Epithelial cell of proximal tubule (primary cell): ENCODE results near the gene GRIFIN. TPM values are rescaled to one million over a fixed set of nuclear protein-coding genes. Genes with fewer than 3 reads are reported as not detected.
"Not testable (repeated sequence)": the region's sequence is repeated elsewhere in the genome, so short reads cannot be mapped to it uniquely, and the experiment has no call there.

Experiments
- DNase-seq: peaks from one replicate; pipeline ENCODE4 v3.0.0-alpha.2; 2011; ENCODE audit warnings: low read depth
- H3K4me3 ChIP-seq: 2 replicates; pipeline ENCODE4 v1.5.1; 2011; ENCODE audit warnings: low read depth, mild to moderate bottlenecking, low read length
- total RNA-seq: library from RNA; depleted of rRNA; stranded (reverse); fragments of >200 nt; gene quantifications from 2 replicates; pipeline ENCODE4 v1.2.3, GENCODE V29; 2015
- TF ChIP-seq, protein P1 (sequence below): conservative IDR thresholded peaks from 2 replicates; pipeline ENCODE4 v1.5.1; 2012; ENCODE audit warnings: low read depth, mild to moderate bottlenecking, low read length

Gene GRIFIN
- total RNA-seq, 1 donor from 2014 or later, result not detected

GRCh38 chr7:2459674-2460073 lies 16.5 kb downstream of the GRIFIN start:
- H3K4me3 ChIP-seq, result no peak overlapping the region
- DNase-seq, result no peak
- TF ChIP-seq, protein P1, sequence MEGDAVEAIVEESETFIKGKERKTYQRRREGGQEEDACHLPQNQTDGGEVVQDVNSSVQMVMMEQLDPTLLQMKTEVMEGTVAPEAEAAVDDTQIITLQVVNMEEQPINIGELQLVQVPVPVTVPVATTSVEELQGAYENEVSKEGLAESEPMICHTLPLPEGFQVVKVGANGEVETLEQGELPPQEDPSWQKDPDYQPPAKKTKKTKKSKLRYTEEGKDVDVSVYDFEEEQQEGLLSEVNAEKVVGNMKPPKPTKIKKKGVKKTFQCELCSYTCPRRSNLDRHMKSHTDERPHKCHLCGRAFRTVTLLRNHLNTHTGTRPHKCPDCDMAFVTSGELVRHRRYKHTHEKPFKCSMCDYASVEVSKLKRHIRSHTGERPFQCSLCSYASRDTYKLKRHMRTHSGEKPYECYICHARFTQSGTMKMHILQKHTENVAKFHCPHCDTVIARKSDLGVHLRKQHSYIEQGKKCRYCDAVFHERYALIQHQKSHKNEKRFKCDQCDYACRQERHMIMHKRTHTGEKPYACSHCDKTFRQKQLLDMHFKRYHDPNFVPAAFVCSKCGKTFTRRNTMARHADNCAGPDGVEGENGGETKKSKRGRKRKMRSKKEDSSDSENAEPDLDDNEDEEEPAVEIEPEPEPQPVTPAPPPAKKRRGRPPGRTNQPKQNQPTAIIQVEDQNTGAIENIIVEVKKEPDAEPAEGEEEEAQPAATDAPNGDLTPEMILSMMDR, result no peak

DNA sequence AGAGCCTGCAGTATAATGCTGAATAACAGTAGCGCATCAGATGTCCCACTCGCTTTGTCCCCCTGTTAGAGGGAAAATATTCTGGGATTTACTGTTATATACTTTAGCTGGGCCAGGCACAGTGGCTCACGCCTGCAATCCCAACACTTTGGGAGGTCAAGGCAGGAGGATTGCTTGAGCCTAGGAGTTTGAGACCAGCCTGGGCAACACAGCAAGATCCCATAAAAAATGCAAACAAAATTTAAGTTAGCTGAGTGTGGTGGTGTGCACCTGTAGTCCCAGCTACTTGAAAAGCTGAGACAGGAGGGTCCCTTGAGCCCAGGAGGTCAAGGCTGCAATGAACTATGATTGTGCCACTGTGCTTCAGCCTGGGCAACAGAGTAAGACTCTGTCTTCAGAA lies 22.3 kb downstream of the GRIFIN start:
- DNase-seq, result not testable (repeated sequence)

DNA sequence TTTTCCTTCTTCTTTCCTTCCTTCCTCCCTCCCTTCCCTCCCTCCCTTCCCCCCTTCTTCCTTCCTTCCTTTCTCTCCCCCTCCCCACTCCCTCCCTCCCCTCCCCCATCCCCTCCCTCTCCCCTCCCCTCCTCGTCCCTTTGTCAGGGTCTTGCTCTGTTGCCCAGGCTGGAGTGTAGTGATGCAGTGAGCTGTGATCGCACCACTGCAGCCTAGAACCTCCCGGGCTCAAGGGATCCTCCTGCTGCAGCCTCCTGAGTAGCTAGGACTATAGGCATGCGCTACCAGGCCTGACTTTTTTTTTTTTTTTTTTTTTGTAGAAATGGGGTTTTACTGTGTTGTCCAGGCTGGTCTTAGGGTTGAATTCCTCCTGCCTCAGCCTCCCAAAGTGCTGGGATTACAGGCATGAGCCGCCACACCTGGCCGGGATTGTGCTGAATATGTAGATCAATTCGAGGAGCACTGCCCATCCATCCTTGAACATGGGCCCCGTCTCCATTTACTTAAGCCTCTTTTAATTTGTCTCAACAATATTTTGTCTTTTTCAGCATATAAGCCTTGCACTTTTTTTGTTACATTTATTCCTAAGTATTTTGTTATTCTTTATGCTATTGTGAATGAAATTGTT lies 23.4 kb downstream of the GRIFIN start:
- H3K4me3 ChIP-seq, result no peak overlapping the region
- TF ChIP-seq, protein P1, result no peak
- DNase-seq, result no peak

More for the DNA sequence above, 22.3 kb downstream of the GRIFIN start:
- not testable (repeated sequence) for H3K4me3 ChIP-seq

- TF ChIP-seq, protein P1, result no peak
- peak overlapping the region; percentile 57 for H3K4me3 ChIP-seq
- DNase-seq, result no peak
Measured at GRCh38 chr7:2452074-2452507, 24.1 kb downstream of the GRIFIN start.

DNA sequence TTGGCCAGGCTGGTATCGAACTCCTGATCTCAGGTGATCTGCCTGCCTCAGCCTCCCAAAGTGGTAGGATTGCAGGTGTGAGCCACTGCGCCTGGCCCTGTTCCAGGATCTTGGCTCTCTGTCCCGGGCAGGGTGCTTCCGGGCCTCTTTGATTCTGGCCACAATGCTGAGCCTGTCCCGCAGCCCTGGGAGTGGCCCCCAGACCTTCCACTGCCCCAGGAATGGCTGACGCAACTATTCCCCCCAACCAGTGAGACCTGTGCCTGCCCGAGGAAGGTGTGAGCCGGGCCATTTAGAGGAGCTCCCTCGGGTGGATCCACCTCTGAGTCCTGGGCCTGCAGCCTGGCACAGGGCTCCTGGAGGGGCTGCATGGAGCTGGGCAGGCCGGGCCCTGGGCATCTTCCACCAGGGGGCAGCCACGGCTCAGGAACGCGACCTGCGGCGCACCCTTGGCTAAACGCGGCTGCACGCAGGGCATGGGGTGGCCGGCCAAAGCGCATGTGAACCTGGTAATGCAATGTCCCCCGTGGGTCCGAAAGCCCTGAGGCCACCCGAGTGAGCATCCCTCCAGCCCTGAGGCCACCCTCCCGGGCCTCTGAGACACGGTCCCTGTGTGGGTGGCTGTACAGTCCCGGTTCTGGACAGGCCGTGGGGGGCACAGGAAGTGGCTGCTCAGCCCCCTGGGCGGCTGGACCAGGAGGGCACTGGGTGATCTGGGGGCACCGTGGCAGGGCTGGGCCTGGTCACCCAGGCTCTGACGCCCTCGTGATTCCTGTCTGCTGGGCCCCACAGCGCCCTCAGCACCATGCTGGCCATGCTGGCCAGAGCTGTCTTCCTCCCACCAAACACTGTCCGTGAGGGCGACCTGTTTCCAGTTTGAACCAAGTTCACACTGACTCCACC lies 24.8 kb downstream of the GRIFIN start:
- no peak for DNase-seq
- TF ChIP-seq, protein P1, result peak; percentile 84
- peak overlapping the region; percentile 57 for H3K4me3 ChIP-seq

- H3K4me3 ChIP-seq, result no peak overlapping the region
- no peak for DNase-seq
- TF ChIP-seq, protein P1, result no peak
Measured at GRCh38 chr7:2450198-2451107, 25.7 kb downstream of the GRIFIN start.

DNA sequence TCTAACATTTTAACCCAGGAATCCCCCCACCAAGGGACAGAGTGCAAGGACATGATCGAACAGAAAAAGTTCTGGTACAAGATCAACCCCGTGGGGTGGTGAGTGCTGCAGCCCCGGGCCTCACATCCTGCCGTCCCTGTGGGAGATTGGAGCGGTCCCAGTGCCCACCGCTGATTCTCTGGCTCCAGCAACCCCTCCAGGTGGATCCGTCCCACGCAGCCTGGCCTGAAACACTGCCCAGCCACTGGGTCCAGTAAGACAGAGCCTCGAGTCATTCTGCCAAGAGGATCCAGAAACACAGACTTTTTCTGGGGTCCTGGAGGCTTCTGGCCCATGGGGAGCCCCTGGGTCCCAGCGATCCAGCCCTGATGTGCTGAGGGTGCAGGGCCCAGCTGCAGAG lies 29.5 kb downstream of the GRIFIN start:
- no peak for DNase-seq
- H3K4me3 ChIP-seq, result no peak overlapping the region
- TF ChIP-seq, protein P1, result no peak
